T-helper 2 cell treated with Interferon-gamma antibody and Interleukin-4, amounts not matched to agents 5 μg/mL and 100 μg/mL, for 36 hours (primary cell): ENCODE measurements around the gene PER2.

Experiments used
- DNase-seq: peaks from one replicate; pipeline ENCODE4 v3.0.0; 2021; ENCODE audit warnings: low spot score
- H3K27ac Mint-ChIP-seq: one replicate; pipeline ENCODE4 v1.8.0; 2021; ENCODE audit warnings: mild to moderate bottlenecking, mixed read lengths
- H3K27me3 Mint-ChIP-seq: one replicate; pipeline ENCODE4 v1.8.0; 2021; ENCODE audit warnings: low read depth, mixed read lengths
- H3K36me3 Mint-ChIP-seq: one replicate; pipeline ENCODE4 v1.8.0; 2021; ENCODE audit warnings: low read depth, mixed read lengths
- H3K4me1 Mint-ChIP-seq: one replicate; pipeline ENCODE4 v1.8.0; 2021; ENCODE audit warnings: low read depth, mixed read lengths
- H3K4me3 Mint-ChIP-seq: one replicate; pipeline ENCODE4 v1.8.0; 2022; ENCODE audit warnings: mild to moderate bottlenecking, moderate library complexity, mixed read lengths
- H3K9me3 Mint-ChIP-seq: one replicate; pipeline ENCODE4 v1.8.0; 2021; ENCODE audit warnings: mixed read lengths

PER2 gene

GRCh38 chr2:238224356-238225035, 63.9 kb downstream of the PER2 start:
- Mint-ChIP-seq H3K9me3 (no peaks in the 10 kb centered on the region), H3K27ac (no peak overlapping the region), H3K36me3 (no peaks in the 10 kb centered on the region), H3K27me3 (peaks cover 6% of the 10 kb centered on the region), H3K4me3 (no peak overlapping the region), H3K4me1 (no peaks in the 10 kb centered on the region)
- no peak for DNase-seq

GRCh38 chr2:238220892-238221521, 67.4 kb downstream of the PER2 start:
- Mint-ChIP-seq H3K27me3 (peaks cover 2% of the 10 kb centered on the region), H3K4me1 (no peaks in the 10 kb centered on the region), H3K36me3 (no peaks in the 10 kb centered on the region), H3K4me3 (no peak overlapping the region), H3K9me3 (no peaks in the 10 kb centered on the region), H3K27ac (no peak overlapping the region)
- DNase-seq = no peak

- Mint-ChIP-seq H3K27ac (no peak overlapping the region), H3K9me3 (no peaks in the 10 kb centered on the region), H3K4me3 (no peak overlapping the region), H3K36me3 (no peaks in the 10 kb centered on the region), H3K4me1 (no peaks in the 10 kb centered on the region), H3K27me3 (peaks cover 3% of the 10 kb centered on the region)
- no peak for DNase-seq
Observed at GRCh38 chr2:238220274-238220891, 68.0 kb downstream of the PER2 start.

- H3K36me3 Mint-ChIP-seq = no peaks in the 10 kb centered on the region
- no peak overlapping the region for H3K27ac Mint-ChIP-seq
- no peaks in the 10 kb centered on the region for H3K9me3 Mint-ChIP-seq
- H3K27me3 Mint-ChIP-seq = peaks cover 28% of the 10 kb centered on the region
- H3K4me3 Mint-ChIP-seq = no peak overlapping the region
- H3K4me1 Mint-ChIP-seq = no peaks in the 10 kb centered on the region
- DNase-seq = no peak
Observed at GRCh38 chr2:238216651-238217184, 71.7 kb downstream of the PER2 start.

GRCh38 chr2:238207006-238207405, 81.4 kb downstream of the PER2 start:
- Mint-ChIP-seq H3K9me3 (no peaks in the 10 kb centered on the region), H3K4me3 (no peak overlapping the region), H3K36me3 (peaks cover 3% of the 10 kb centered on the region), H3K27me3 (peaks cover 4% of the 10 kb centered on the region), H3K27ac (no peak overlapping the region), H3K4me1 (peaks cover 12% of the 10 kb centered on the region)
- no peak for DNase-seq

GRCh38 chr2:238203973-238204683, 84.3 kb downstream of the PER2 start:
- H3K9me3 Mint-ChIP-seq = no peaks in the 10 kb centered on the region
- H3K27me3 Mint-ChIP-seq = no peaks in the 10 kb centered on the region
- DNase-seq = no peak
- H3K27ac Mint-ChIP-seq = peak overlapping the region; percentile 88
- H3K36me3 Mint-ChIP-seq = peaks cover 15% of the 10 kb centered on the region
- H3K4me1 Mint-ChIP-seq = peaks cover 32% of the 10 kb centered on the region
- H3K4me3 Mint-ChIP-seq = peak overlapping the region; percentile 81

GRCh38 chr2:238203094-238203972, 85.1 kb downstream of the PER2 start, which contains the start of gene ILKAP:
Gene ILKAP (minus strand): TSS chr2:238203695. CDS start chr2:238203553, 142 bp downstream.
- H3K4me3 Mint-ChIP-seq = peak within 1 kb of the TSS; percentile 86
- H3K36me3 Mint-ChIP-seq = peaks cover 17% of the 10 kb centered on the region
- peak; percentile 89 for DNase-seq
- no peaks in the 10 kb centered on the region for H3K27me3 Mint-ChIP-seq
- peak within 1 kb of the TSS; percentile 88 for H3K27ac Mint-ChIP-seq
- no peaks in the 10 kb centered on the region for H3K9me3 Mint-ChIP-seq
- H3K4me1 Mint-ChIP-seq = peaks cover 32% of the 10 kb centered on the region

- peaks cover 33% of the 10 kb centered on the region for H3K4me1 Mint-ChIP-seq
- peak overlapping the region; percentile 80 for H3K27ac Mint-ChIP-seq
- DNase-seq = no peak
- peaks cover 17% of the 10 kb centered on the region for H3K36me3 Mint-ChIP-seq
- no peaks in the 10 kb centered on the region for H3K9me3 Mint-ChIP-seq
- H3K27me3 Mint-ChIP-seq = no peaks in the 10 kb centered on the region
- peak overlapping the region; percentile 86 for H3K4me3 Mint-ChIP-seq
Observed at GRCh38 chr2:238202326-238203093, 85.9 kb downstream of the PER2 start.
